Medulla oblongata (tissue), 1 donor: ENCODE data around the gene UBAC2.

Experiments
- DNase-seq: peaks from one replicate; pipeline ENCODE4 v3.0.0-alpha.2; 2015; ENCODE audit errors: extremely low spot score

Gene UBAC2

GRCh38 chr13:99415851-99416331 lies 215.2 kb downstream of the UBAC2 start:
- no peak for DNase-seq

GRCh38 chr13:99416411-99417121 lies 215.9 kb downstream of the UBAC2 start:
- no peak for DNase-seq

- no peak for DNase-seq
Measured at GRCh38 chr13:99417201-99418102, 216.8 kb downstream of the UBAC2 start.

DNA sequence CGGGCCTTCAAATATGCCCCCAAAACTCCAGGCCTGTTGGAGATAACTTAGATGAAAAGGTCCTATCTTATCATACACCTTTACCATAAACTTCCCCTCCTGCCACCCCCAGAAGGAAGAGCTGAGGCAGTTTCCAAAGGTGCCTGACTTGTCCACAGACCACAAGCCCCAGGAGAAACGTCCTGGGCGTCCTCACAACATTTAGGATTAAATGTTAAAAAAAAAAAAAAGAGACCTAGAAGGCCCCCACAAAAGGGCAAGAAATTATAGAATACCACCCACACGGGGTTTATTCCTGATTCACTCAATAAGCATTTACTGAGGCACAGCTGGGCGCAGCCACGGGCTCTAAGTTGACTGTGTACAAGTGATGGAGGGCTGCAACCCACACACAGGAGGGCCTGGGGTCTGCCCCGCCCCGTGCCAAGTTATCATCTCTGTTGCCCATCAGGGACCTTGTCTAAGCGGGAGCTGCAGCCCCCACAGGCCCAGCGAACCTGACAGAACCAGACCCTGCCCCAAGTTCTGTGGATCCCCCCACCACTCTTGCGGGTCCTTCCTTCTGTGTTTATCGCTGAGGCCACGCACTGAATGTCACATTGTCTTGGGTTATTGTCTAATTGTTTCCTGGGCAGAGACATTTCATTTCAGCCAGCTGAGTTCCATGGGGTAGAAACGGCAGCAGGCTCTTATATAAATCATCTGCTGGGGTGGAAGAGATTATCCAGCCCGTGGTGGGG lies 217.6 kb downstream of the UBAC2 start:
- no peak for DNase-seq

DNA sequence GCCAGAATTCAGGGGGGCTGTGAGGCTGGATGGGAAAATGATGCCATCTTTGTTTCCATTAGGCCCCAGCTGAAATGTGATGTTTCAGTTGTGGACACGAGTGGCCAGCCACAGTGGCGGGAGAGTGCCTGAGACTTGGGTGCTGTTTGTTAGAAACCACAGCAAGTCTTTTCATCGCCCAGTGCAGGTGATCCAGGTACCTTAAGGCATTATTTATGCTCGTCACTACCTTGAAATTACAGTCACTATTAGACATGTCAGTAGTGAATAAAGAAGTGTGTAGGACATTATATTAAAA lies 218.1 kb downstream of the UBAC2 start:
- no peak for DNase-seq

- no peak for DNase-seq
Measured at GRCh38 chr13:99419591-99420243, 219.1 kb downstream of the UBAC2 start.

GRCh38 chr13:99421271-99421670 lies 220.6 kb downstream of the UBAC2 start:
- no peak for DNase-seq

DNA sequence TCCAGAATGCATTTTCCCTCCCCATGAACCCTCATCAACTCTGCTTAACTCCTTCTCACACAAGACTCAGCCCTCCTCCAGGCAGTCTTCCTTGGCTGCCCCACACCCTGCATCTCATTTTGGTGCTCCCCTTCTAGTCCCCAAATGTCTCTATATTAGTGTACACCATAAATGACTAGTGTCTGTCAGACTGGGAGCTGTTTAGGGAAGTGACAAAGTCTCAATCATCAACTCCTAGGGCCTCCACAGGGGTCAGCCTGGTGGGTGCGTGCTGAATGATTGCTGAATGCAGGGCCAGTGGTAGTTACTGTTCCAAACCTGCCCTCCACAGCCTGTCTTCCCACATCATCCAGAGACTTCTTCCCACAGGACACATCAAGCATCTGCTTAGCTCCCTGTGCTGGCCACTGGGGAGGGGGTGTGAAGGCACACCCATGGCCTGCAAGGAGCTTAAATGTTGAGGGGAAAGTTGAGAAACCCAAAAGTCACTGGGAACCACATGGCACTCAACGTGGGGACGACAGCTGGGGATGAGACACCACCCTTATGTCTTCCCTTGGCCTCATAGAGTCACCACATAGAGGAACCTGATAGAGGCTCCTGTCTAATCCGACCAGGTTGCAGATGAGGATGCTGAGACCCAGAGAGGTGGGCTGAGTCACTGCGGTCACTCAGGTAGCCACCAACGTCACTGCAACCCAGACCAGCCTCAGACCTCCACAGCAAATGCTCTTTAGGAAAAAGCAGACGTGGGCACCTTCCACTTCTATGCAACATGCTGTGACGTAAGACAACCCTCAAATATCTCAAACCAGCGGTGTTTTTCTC lies 221.3 kb downstream of the UBAC2 start:
- no peak for DNase-seq

DNA sequence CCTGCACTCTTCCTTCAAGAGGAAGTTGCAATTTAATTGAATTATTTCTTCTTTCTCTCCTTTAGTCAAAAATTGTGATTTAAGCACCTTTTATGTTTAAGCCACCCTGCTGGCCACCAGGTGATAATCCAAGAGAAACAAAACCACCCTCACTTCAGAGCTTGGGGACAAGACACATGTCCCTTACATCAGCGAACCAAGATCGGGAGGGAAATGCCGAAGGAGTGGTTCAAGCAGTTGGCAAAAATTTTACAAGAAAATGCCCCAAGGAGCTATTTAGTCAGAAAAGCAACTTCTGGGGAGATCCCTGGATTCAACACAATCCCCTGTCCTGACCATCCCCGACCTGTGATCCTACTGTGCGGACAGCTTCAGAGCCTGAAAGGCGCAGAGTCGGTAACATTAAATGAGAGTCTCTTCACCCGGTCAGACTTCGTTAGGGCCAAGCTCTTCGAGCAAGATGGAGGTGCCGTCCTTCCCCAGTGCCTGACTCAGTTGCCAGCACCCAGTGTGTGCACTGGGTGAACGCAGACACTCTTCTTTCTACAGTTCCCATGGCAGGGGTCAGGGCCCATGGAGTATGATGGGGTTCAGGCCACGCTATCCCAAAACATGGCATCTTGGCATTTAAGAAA lies 222.0 kb downstream of the UBAC2 start:
- no peak for DNase-seq

DNA sequence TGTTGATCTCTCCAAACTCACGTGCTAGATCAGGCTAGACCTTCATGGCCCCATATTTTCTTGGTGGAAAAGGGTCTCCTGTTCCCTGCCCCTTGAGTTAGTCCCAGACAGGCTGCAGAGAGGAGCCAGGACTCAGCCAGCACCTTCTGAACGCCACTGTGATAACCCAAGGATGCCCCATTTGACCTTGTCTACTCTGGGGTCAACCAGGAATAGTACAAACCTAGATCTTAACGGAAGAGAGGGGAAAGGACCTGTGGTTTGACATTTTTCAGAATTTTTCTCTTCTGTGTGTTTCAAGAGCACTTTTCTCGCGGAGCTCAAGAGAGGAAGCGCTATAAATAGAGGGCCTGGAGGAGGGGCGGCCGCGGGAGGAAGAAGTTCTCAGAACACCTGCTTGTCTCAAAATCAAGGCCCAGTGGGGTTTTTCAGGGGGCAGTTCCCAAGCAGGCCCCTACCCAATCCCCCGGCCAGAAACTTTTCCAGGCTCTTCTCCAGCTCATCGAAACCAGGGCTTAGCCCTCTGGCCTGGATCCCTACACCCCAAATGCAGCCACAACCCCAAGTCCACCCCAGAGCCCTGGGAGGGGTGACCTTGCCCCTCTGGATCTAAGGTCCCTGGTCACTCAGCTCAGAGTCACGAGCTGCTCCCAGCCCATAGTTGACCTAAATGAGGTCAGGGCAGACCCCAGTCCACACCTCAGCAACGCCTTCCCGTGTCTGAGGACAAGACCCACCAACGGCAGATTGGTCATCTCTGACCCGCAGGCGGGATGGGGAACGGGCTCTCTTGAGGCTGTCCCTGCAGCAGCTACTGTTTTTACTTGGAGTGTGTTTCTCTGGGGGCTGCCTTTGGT lies 225.1 kb downstream of the UBAC2 start:
- DNase-seq, result peak; percentile 30

GRCh38 chr13:99426426-99426825 lies 225.8 kb downstream of the UBAC2 start:
- no peak for DNase-seq

DNA sequence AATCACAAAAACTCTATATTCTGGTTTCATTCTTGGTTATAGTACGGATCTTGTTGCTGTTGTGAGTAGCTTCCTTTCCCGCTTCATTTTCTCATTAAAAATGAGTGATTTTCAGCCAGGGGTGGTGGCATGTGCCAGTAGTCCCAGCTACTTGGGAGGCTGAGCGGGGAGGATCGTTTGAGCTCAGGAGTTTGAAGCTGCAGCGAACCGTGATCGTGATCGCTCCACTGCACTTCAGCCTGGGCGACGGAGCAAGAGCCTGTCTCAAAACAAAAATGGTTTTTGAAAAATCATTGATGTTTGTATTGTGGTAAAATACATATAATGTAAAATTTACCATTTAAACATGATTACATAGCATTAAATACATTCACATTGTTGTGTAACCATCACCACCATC lies 229.0 kb downstream of the UBAC2 start:
- no peak for DNase-seq

DNA sequence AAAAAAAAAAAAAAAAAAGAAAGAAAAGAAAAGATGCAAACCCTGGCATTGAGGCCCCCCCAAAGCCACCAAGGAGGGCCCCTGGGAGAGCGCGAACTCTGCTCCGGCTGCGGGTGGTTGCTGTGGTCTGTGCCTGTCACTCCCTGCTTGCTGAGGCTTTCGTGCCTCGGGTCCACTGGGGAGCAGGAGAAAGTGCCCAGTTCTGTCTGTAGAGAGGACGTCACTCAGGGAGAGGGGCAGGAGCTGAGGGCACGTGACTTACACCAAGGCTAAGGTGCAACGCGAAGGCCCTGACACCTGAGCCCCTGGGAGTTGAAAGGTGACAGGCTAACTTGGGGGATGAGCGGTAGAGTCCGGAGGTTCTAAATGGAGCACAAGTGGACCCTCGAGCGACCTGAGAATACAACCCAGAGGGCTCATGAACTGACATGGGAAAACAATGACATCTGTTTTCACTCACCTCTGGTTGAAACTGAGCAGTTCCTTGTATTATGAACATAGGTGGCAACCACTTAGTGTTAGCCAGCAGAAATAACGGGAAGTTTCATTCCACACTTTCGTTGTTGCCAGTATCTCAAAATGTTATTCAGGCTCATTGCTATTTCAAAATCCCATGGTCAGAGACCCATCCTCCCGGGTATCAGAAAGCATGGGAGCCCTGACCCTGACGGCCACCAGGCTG lies 231.4 kb downstream of the UBAC2 start:
- no peak for DNase-seq

- peak; percentile 51 for DNase-seq
Measured at GRCh38 chr13:99432609-99433542, 232.2 kb downstream of the UBAC2 start.

- no peak for DNase-seq
Measured at GRCh38 chr13:99433543-99434075, 233.0 kb downstream of the UBAC2 start.

GRCh38 chr13:99434258-99434788 lies 233.7 kb downstream of the UBAC2 start:
- no peak for DNase-seq

- no peak for DNase-seq
Measured at GRCh38 chr13:99435116-99435515, 234.5 kb downstream of the UBAC2 start.
